Measurements from ENCODE around the gene GABRP.

- no peak for TF ChIP-seq CTCF (conservative IDR thresholded peaks at IDR 0.05; ENCODE audit: low read depth in 2 of 2)
- no peak for TF ChIP-seq POLR2AphosphoS5 (IDR thresholded peaks at IDR 0.05; ENCODE audit: low read depth)
- no peak for TF ChIP-seq EZH2phosphoT487 (IDR thresholded peaks at IDR 0.05; ENCODE audit: unreplicated experiment)
- TF ChIP-seq CREB1 (CRISPR knock-in tag; IDR thresholded peaks at IDR 0.05; ENCODE audit: low read depth): no peak
- TF ChIP-seq ETS1 (IDR thresholded peaks at IDR 0.05): no peak
- TF ChIP-seq REST (IDR thresholded peaks at IDR 0.05; ENCODE audit: unreplicated experiment): no peak
- TF ChIP-seq ZNF114 (CRISPR knock-in tag; IDR thresholded peaks at IDR 0.05): no peak
- no peak for TF ChIP-seq EZH2 (IDR thresholded peaks at IDR 0.05; ENCODE audit: low read depth, unreplicated experiment)
- TF ChIP-seq JUNB (IDR thresholded peaks at IDR 0.05; ENCODE audit: unreplicated experiment): no peak
These were observed 60.3 kb downstream of the GABRP start for GRCh38 chr5:170843870-170844269.

All from GM23338 (cell line).